SK-N-SH treated with all-trans-retinoic acid at 6 μM for 48 hours (cell line): Measurements from ENCODE around the gene TEKT5.

Source experiments
- ATAC-seq: fragments of 200-7000 bp; cut with Tn5 transposase; 3 replicates; pipeline ENCODE4 v1.9.1; 2020; ENCODE audit warnings: mild to moderate bottlenecking, moderate library complexity
- ARNTL ChIP-seq: fragments of 450-650 bp; formaldehyde crosslinking; IDR thresholded peaks from 2 replicates; pipeline ENCODE4 v1.5.0; 2020; ENCODE audit warnings: low read depth, mild to moderate bottlenecking, moderate library complexity, borderline replicate concordance
- BACH2 ChIP-seq: fragments of 250-450 bp; sonication (Bioruptor Pico); IDR thresholded peaks from 2 replicates; pipeline ENCODE4 v1.9.0; 2021; ENCODE audit warnings: mild to moderate bottlenecking, borderline replicate concordance
- CSDC2 ChIP-seq: fragments of 250-450 bp; sonication (Bioruptor Pico); IDR thresholded peaks from 2 replicates; pipeline ENCODE4 v1.5.0; 2020; ENCODE audit warnings: mild to moderate bottlenecking, moderate library complexity
- ESRRG ChIP-seq: fragments of 250-450 bp; sonication (Bioruptor Pico); IDR thresholded peaks from 2 replicates; pipeline ENCODE4 v1.6.1; 2021; ENCODE audit warnings: mild to moderate bottlenecking
- GLIS3 ChIP-seq: fragments of 250-450 bp; sonication (Bioruptor Pico); IDR thresholded peaks from 2 replicates; pipeline ENCODE4 v1.5.0; 2020; ENCODE audit warnings: mild to moderate bottlenecking, moderate library complexity
- PPARA ChIP-seq: fragments of 250-450 bp; sonication (Bioruptor Pico); IDR thresholded peaks from 2 replicates; pipeline ENCODE4 v1.5.0; 2020; ENCODE audit warnings: mild to moderate bottlenecking, borderline replicate concordance
- RARB ChIP-seq: fragments of 250-450 bp; sonication (Bioruptor Pico); IDR thresholded peaks from 2 replicates; pipeline ENCODE4 v1.8.0; 2021; ENCODE audit warnings: mild to moderate bottlenecking, moderate library complexity
- SNAI2 ChIP-seq: fragments of 250-450 bp; sonication (Bioruptor Pico); IDR thresholded peaks from 2 replicates; pipeline ENCODE4 v1.5.0; 2020; ENCODE audit warnings: mild to moderate bottlenecking, moderate library complexity
- TCF4 ChIP-seq: fragments of 250-450 bp; sonication (Bioruptor Pico); IDR thresholded peaks from 2 replicates; pipeline ENCODE4 v1.8.0; 2021; ENCODE audit warnings: mild to moderate bottlenecking, moderate library complexity, borderline replicate concordance
- TOX ChIP-seq: fragments of 250-450 bp; sonication (Bioruptor Pico); IDR thresholded peaks from 2 replicates; pipeline ENCODE4 v1.8.0; 2021; ENCODE audit warnings: mild to moderate bottlenecking, moderate library complexity, borderline replicate concordance
- ZC3H10 ChIP-seq: fragments of 250-450 bp; sonication (Bioruptor Pico); IDR thresholded peaks from 2 replicates; pipeline ENCODE4 v1.5.1; 2021; ENCODE audit warnings: mild to moderate bottlenecking, moderate library complexity
- ZFP3 ChIP-seq: fragments of 250-450 bp; sonication (Bioruptor Pico); IDR thresholded peaks from 2 replicates; pipeline ENCODE4 v1.5.0; 2020; ENCODE audit warnings: mild to moderate bottlenecking, moderate library complexity
- ZNF565 ChIP-seq: fragments of 450-650 bp; formaldehyde crosslinking; conservative IDR thresholded peaks from 2 replicates; pipeline ENCODE4 v1.5.0; 2020; ENCODE audit warnings: low read depth, mild to moderate bottlenecking, moderate library complexity
- ZNF70 ChIP-seq: fragments of 450-650 bp; formaldehyde crosslinking; IDR thresholded peaks from 2 replicates; pipeline ENCODE4 v1.5.0; 2020; ENCODE audit warnings: mild to moderate bottlenecking, moderate library complexity
- ZNF8 ChIP-seq: fragments of 450-650 bp; formaldehyde crosslinking; IDR thresholded peaks from 2 replicates; pipeline ENCODE4 v1.5.0; 2020; ENCODE audit warnings: mild to moderate bottlenecking, moderate library complexity
- TF ChIP-seq, protein P1 (sequence below): fragments of 250-450 bp; sonication (Bioruptor Pico); IDR thresholded peaks from 2 replicates; pipeline ENCODE4 v1.5.1; 2020; ENCODE audit warnings: low read depth, mild to moderate bottlenecking, moderate library complexity
- TF ChIP-seq, protein P2 (sequence below): fragments of 250-450 bp; sonication (Bioruptor Pico); IDR thresholded peaks from 2 replicates; pipeline ENCODE4 v1.8.0; 2021; ENCODE audit warnings: low read depth, mild to moderate bottlenecking, moderate library complexity, borderline replicate concordance
- TF ChIP-seq, protein P3 (sequence below): fragments of 250-450 bp; sonication (Bioruptor Pico); IDR thresholded peaks from 2 replicates; pipeline ENCODE4 v1.5.0; 2020; ENCODE audit warnings: mild to moderate bottlenecking, moderate library complexity
- TF ChIP-seq, protein P4 (sequence below): fragments of 250-450 bp; sonication (Bioruptor Pico); IDR thresholded peaks from 2 replicates; pipeline ENCODE4 v1.8.0; 2020; ENCODE audit warnings: mild to moderate bottlenecking, moderate library complexity, borderline replicate concordance
- TF ChIP-seq, protein P5 (sequence below): fragments of 250-450 bp; sonication (Bioruptor Pico); IDR thresholded peaks from 2 replicates; pipeline ENCODE4 v1.5.1; 2021; ENCODE audit warnings: mild to moderate bottlenecking, moderate library complexity

Gene TEKT5

DNA sequence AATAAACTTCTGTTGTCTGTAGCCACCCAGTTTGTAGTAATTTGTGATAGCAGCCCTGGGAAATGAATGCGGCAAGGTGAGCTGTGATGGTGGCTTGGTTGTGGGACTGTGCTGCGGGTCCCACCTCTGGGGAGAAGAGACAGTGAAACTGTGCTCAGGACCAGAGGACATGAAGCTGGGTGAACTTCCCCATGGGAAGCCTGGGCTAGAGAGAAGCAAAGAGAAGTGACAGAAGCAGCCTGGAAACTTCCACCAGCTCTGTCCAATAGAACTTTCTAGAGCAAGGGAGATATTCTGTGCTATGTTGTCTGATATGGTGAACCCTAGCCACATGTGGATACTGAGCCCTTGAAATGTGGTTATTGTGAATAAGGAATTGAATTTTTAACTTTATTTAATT is 62.8 kb downstream of the TEKT5 start:
- TF ChIP-seq, protein P1, sequence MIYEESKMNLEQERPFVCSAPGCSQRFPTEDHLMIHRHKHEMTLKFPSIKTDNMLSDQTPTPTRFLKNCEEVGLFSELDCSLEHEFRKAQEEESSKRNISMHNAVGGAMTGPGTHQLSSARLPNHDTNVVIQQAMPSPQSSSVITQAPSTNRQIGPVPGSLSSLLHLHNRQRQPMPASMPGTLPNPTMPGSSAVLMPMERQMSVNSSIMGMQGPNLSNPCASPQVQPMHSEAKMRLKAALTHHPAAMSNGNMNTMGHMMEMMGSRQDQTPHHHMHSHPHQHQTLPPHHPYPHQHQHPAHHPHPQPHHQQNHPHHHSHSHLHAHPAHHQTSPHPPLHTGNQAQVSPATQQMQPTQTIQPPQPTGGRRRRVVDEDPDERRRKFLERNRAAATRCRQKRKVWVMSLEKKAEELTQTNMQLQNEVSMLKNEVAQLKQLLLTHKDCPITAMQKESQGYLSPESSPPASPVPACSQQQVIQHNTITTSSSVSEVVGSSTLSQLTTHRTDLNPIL (CRISPR knock-in tag), result no peak
- TF ChIP-seq ESRRG (CRISPR knock-in tag), result no peak
- no peak for TF ChIP-seq TCF4 (CRISPR knock-in tag)
- no peak for TF ChIP-seq ZNF8
- no peak for TF ChIP-seq ZFP3
- TF ChIP-seq BACH2 (CRISPR knock-in tag), result no peak
- TF ChIP-seq RARB (CRISPR knock-in tag), result no peak
- TF ChIP-seq, protein P2, sequence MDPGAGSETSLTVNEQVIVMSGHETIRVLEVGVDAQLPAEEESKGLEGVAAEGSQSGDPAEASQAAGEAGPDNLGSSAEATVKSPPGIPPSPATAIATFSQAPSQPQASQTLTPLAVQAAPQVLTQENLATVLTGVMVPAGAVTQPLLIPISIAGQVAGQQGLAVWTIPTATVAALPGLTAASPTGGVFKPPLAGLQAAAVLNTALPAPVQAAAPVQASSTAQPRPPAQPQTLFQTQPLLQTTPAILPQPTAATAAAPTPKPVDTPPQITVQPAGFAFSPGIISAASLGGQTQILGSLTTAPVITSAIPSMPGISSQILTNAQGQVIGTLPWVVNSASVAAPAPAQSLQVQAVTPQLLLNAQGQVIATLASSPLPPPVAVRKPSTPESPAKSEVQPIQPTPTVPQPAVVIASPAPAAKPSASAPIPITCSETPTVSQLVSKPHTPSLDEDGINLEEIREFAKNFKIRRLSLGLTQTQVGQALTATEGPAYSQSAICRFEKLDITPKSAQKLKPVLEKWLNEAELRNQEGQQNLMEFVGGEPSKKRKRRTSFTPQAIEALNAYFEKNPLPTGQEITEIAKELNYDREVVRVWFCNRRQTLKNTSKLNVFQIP (CRISPR knock-in tag), result no peak
- TF ChIP-seq SNAI2 (CRISPR knock-in tag), result no peak
- no peak for TF ChIP-seq GLIS3
- no peak for TF ChIP-seq CSDC2
- TF ChIP-seq PPARA (CRISPR knock-in tag), result no peak
- no peak for TF ChIP-seq ARNTL (CRISPR knock-in tag)
- TF ChIP-seq ZNF70 (CRISPR knock-in tag), result no peak
- no peak for TF ChIP-seq ZC3H10
- no peak for TF ChIP-seq ZNF565 (CRISPR knock-in tag)
- TF ChIP-seq, protein P3, sequence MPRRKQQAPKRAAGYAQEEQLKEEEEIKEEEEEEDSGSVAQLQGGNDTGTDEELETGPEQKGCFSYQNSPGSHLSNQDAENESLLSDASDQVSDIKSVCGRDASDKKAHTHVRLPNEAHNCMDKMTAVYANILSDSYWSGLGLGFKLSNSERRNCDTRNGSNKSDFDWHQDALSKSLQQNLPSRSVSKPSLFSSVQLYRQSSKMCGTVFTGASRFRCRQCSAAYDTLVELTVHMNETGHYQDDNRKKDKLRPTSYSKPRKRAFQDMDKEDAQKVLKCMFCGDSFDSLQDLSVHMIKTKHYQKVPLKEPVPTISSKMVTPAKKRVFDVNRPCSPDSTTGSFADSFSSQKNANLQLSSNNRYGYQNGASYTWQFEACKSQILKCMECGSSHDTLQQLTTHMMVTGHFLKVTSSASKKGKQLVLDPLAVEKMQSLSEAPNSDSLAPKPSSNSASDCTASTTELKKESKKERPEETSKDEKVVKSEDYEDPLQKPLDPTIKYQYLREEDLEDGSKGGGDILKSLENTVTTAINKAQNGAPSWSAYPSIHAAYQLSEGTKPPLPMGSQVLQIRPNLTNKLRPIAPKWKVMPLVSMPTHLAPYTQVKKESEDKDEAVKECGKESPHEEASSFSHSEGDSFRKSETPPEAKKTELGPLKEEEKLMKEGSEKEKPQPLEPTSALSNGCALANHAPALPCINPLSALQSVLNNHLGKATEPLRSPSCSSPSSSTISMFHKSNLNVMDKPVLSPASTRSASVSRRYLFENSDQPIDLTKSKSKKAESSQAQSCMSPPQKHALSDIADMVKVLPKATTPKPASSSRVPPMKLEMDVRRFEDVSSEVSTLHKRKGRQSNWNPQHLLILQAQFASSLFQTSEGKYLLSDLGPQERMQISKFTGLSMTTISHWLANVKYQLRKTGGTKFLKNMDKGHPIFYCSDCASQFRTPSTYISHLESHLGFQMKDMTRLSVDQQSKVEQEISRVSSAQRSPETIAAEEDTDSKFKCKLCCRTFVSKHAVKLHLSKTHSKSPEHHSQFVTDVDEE, result no peak
- no peak for TF ChIP-seq TOX
- TF ChIP-seq, protein P4, sequence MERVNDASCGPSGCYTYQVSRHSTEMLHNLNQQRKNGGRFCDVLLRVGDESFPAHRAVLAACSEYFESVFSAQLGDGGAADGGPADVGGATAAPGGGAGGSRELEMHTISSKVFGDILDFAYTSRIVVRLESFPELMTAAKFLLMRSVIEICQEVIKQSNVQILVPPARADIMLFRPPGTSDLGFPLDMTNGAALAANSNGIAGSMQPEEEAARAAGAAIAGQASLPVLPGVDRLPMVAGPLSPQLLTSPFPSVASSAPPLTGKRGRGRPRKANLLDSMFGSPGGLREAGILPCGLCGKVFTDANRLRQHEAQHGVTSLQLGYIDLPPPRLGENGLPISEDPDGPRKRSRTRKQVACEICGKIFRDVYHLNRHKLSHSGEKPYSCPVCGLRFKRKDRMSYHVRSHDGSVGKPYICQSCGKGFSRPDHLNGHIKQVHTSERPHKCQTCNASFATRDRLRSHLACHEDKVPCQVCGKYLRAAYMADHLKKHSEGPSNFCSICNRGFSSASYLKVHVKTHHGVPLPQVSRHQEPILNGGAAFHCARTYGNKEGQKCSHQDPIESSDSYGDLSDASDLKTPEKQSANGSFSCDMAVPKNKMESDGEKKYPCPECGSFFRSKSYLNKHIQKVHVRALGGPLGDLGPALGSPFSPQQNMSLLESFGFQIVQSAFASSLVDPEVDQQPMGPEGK, result no peak
- TF ChIP-seq, protein P5, sequence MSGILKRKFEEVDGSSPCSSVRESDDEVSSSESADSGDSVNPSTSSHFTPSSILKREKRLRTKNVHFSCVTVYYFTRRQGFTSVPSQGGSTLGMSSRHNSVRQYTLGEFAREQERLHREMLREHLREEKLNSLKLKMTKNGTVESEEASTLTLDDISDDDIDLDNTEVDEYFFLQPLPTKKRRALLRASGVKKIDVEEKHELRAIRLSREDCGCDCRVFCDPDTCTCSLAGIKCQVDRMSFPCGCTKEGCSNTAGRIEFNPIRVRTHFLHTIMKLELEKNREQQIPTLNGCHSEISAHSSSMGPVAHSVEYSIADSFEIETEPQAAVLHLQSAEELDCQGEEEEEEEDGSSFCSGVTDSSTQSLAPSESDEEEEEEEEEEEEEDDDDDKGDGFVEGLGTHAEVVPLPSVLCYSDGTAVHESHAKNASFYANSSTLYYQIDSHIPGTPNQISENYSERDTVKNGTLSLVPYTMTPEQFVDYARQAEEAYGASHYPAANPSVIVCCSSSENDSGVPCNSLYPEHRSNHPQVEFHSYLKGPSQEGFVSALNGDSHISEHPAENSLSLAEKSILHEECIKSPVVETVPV (CRISPR knock-in tag), result no peak
- no peak for ATAC-seq

DNA sequence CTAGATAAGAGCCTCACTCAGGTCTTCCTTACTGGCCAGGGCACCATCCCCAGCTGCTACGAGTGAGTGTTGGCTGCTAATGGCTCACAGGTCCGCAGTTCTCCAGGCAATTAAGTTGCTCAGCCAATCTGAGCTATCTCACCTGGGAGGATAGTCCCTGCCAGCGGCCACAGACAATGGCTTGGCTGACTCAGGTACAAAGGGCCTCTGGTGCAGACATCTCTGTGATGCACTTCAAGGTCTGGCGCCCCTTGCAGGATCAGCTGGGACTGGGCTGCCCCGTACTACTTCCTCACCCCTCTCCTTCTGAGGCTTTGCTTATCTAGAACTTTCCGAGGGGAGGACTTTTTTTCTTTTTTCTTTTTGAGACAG is 65.2 kb downstream of the TEKT5 start:
- ATAC-seq, result 0 out of 3 replicates have a peak, but pooled peaks have one; percentile 30
- TF ChIP-seq RARB (CRISPR knock-in tag) (no peak), ARNTL (CRISPR knock-in tag) (no peak), ZNF70 (CRISPR knock-in tag) (no peak)
- TF ChIP-seq, protein P3, result no peak
